GM19467 (cell line): ENCODE data around the gene RIC8B.
"Not testable (repeated sequence)": the region's sequence is repeated elsewhere in the genome, so short reads cannot be mapped to it uniquely, and the experiment has no call there.

Experiments used
- ATAC-seq: cut with Tn5 transposase; IDR thresholded peaks from one replicate; pipeline ENCODE4 v1.9.1; 2021; ENCODE audit warnings: mild to moderate bottlenecking, moderate library complexity; ENCODE audit not compliant: unreplicated experiment

RIC8B gene

GRCh38 chr12:106774005-106774807, at the start of gene RIC8B:
RIC8B (plus strand) TSS chr12:106774682; CDS start chr12:106774746, 64 bp downstream.
- ATAC-seq, result peak; percentile 92

GRCh38 chr12:106724934-106725333, 49.5 kb upstream of the RIC8B start:
- ATAC-seq, result no peak

- not testable (repeated sequence) for ATAC-seq
Measured at GRCh38 chr12:106726603-106727202, 47.8 kb upstream of the RIC8B start.

- no peak for ATAC-seq
Measured at GRCh38 chr12:106729611-106730010, 44.9 kb upstream of the RIC8B start.

- no peak for ATAC-seq
Measured at GRCh38 chr12:106732890-106733289, 41.6 kb upstream of the RIC8B start.

- no peak for ATAC-seq
Measured at GRCh38 chr12:106733660-106734059, 40.8 kb upstream of the RIC8B start.

- ATAC-seq, result no peak
Measured at GRCh38 chr12:106736051-106736957, 38.2 kb upstream of the RIC8B start.

GRCh38 chr12:106739318-106739717, 35.2 kb upstream of the RIC8B start:
- ATAC-seq, result no peak

- no peak for ATAC-seq
Measured at GRCh38 chr12:106739815-106740530, 34.5 kb upstream of the RIC8B start.

GRCh38 chr12:106740818-106741217, 33.7 kb upstream of the RIC8B start:
- ATAC-seq, result no peak

- no peak for ATAC-seq
Measured at GRCh38 chr12:106741247-106741646, 33.2 kb upstream of the RIC8B start.

- no peak for ATAC-seq
Measured at GRCh38 chr12:106743270-106743988, 31.1 kb upstream of the RIC8B start.

GRCh38 chr12:106744600-106744999, 29.9 kb upstream of the RIC8B start:
- no peak for ATAC-seq

GRCh38 chr12:106745181-106745745, 29.2 kb upstream of the RIC8B start:
- ATAC-seq, result no peak

GRCh38 chr12:106747973-106748436, 26.5 kb upstream of the RIC8B start:
- no peak for ATAC-seq

- ATAC-seq, result no peak
Measured at GRCh38 chr12:106750524-106750923, 24.0 kb upstream of the RIC8B start.

GRCh38 chr12:106753526-106753925, 21.0 kb upstream of the RIC8B start:
- peak; percentile 97 for ATAC-seq

GRCh38 chr12:106754331-106754730, 20.2 kb upstream of the RIC8B start:
- no peak for ATAC-seq

- ATAC-seq, result no peak
Measured at GRCh38 chr12:106757623-106758348, 16.7 kb upstream of the RIC8B start.
